HFFc6 (cell line): ENCODE results near the gene PLIN1. TPM values are rescaled to one million over a fixed set of nuclear protein-coding genes. Genes with fewer than 3 reads are reported as not detected.

Experiments
- DNase-seq: peaks from one replicate; pipeline ENCODE4 v3.0.0-alpha.2; 2018
- H3K27ac Mint-ChIP-seq: 2 replicates; pipeline ENCODE4 v1.8.0; 2020; ENCODE audit warnings: mild to moderate bottlenecking, mixed read lengths
- H3K27me3 Mint-ChIP-seq: 2 replicates; pipeline ENCODE4 v1.8.0; 2021; ENCODE audit warnings: mild to moderate bottlenecking, moderate library complexity, mixed read lengths; ENCODE audit not compliant: insufficient read depth
- H3K36me3 Mint-ChIP-seq: 2 replicates; pipeline ENCODE4 v1.8.0; 2021; ENCODE audit warnings: low read depth, mixed read lengths
- H3K4me1 Mint-ChIP-seq: 2 replicates; pipeline ENCODE4 v1.8.0; 2020; ENCODE audit warnings: low read depth, mixed read lengths
- H3K4me3 Mint-ChIP-seq: 2 replicates; pipeline ENCODE4 v1.8.0; 2020; ENCODE audit warnings: mild to moderate bottlenecking, moderate library complexity, mixed read lengths
- H3K9me3 Mint-ChIP-seq: 2 replicates; pipeline ENCODE4 v1.8.0; 2020; ENCODE audit warnings: mild to moderate bottlenecking, mixed read lengths
- total RNA-seq, 6 experiments: library from RNA; stranded (reverse); fragmentation: NEBNext Ultra II Directional; extraction: Animal tissue kit (Norgen Biotek cat#: 25700); gene quantifications; 2 replicates in 1 of 6; 3 replicates in 5 of 6; pipeline ENCODE4 v1.2.3, GENCODE V29; 2021
- TF ChIP-seq, protein P1 (sequence below): fragments of 200-600 bp; sonication (generic); IDR thresholded peaks from 2 replicates; pipeline ENCODE4 v1.5.0; 2021; ENCODE audit warnings: antibody characterized with exemption, mild to moderate bottlenecking

PLIN1 gene
- total RNA-seq, 6 experiments from 2014 or later, result not detected

DNA sequence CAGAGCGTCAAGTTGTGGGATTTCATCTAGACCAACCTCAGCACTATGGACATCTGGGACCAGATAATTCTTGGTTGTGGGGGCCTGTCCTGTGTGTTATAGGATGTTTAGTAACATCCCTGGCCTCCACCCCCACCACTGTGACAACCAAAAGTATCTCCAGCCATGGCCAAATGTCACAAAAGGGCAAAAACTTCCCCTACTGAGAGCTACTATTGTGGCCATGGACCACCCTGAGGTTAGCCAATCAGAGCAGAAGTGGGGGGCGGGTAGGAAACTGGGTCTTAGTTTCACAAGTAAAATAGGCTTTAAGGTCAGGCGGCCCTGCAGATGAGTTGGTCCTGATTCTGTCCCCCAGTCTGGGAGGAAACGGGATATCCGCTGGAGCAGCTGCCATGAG lies 49.3 kb downstream of the PLIN1 start:
- TF ChIP-seq, protein P1, sequence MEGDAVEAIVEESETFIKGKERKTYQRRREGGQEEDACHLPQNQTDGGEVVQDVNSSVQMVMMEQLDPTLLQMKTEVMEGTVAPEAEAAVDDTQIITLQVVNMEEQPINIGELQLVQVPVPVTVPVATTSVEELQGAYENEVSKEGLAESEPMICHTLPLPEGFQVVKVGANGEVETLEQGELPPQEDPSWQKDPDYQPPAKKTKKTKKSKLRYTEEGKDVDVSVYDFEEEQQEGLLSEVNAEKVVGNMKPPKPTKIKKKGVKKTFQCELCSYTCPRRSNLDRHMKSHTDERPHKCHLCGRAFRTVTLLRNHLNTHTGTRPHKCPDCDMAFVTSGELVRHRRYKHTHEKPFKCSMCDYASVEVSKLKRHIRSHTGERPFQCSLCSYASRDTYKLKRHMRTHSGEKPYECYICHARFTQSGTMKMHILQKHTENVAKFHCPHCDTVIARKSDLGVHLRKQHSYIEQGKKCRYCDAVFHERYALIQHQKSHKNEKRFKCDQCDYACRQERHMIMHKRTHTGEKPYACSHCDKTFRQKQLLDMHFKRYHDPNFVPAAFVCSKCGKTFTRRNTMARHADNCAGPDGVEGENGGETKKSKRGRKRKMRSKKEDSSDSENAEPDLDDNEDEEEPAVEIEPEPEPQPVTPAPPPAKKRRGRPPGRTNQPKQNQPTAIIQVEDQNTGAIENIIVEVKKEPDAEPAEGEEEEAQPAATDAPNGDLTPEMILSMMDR, result no peak
- Mint-ChIP-seq H3K36me3 (peaks cover 64% of the 10 kb centered on the region), H3K27ac (no peak overlapping the region), H3K4me3 (no peak overlapping the region), H3K4me1 (no peaks in the 10 kb centered on the region), H3K9me3 (no peaks in the 10 kb centered on the region), H3K27me3 (peaks cover 4% of the 10 kb centered on the region)
- DNase-seq, result no peak

DNA sequence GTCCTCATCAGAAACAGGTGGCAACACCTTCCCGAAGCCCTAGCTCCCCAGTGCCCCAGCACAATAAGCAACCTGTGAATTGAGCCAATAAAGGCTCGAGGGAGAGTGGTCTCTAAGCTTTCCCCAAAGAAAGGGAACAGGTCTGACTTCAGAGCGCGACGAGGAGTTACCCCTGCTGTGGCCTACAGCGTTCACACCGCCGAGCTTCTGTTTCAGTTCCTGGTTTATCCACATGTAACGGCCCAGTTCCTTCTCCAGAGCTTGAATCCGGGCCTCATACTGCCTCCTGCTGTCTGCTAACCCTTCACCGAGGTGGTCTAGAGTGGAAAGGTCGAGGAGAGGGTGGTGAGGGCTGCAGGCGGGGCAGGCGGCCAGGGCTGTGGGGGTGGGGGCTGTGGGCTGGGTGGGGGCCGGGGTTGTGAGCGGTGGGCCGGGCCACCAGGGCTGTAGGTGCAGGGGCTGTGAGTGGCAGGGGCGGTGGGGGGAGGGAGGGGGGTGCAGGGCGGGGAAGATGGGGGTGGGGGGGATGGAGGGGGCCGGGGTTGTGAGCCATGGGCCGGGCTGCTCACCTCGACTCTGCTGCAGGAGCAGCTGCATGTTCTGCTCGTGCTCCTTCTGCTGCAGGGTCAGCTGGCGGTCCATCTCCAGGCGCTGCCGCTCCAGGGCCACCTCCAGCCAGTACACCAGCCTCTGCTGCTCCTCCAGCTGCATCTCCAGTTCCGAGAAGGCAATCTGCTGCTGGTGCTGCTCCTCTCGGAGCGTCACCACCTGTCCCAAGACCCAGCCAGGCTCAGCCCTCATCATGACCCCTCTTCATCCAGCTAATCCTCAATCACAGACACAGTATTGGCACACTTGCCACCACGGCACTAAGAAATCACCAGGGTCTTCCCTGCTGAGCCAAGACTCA lies 50.1 kb downstream of the PLIN1 start:
- peaks cover 67% of the 10 kb centered on the region for H3K36me3 Mint-ChIP-seq
- TF ChIP-seq, protein P1, result no peak
- no peak overlapping the region for H3K4me3 Mint-ChIP-seq
- peaks cover 4% of the 10 kb centered on the region for H3K27me3 Mint-ChIP-seq
- peaks cover under 1% of the 10 kb centered on the region; the same call in 1 of the 2 replicates for H3K4me1 Mint-ChIP-seq
- DNase-seq, result no peak
- no peak overlapping the region for H3K27ac Mint-ChIP-seq
- H3K9me3 Mint-ChIP-seq, result no peaks in the 10 kb centered on the region

DNA sequence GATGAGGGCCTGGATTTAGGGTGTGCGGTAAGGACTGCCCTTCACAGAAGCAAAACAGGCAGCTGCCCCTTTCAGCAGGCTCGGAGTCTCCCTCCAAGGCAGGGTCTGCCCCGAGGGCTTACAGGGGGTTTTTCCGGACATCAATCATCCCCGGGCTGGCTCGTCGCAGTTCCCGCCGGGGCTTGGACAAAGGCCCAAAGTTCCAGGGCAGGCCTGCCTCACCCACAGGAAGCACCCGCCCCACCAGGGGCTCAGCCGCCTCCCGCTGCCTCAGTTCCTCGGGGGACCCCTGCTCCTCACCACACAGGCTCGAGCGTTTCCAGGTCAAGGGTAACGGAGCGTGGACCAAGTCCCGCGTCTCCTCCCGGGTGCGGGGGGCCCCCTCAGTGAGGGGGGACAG lies 50.9 kb downstream of the PLIN1 start:
- Mint-ChIP-seq H3K36me3 (peaks cover 65% of the 10 kb centered on the region), H3K27me3 (peaks cover 4% of the 10 kb centered on the region), H3K4me1 (peaks cover 8% of the 10 kb centered on the region), H3K9me3 (no peaks in the 10 kb centered on the region), H3K27ac (no peak overlapping the region), H3K4me3 (no peak overlapping the region)
- TF ChIP-seq, protein P1, result no peak
- DNase-seq, result no peak

DNA sequence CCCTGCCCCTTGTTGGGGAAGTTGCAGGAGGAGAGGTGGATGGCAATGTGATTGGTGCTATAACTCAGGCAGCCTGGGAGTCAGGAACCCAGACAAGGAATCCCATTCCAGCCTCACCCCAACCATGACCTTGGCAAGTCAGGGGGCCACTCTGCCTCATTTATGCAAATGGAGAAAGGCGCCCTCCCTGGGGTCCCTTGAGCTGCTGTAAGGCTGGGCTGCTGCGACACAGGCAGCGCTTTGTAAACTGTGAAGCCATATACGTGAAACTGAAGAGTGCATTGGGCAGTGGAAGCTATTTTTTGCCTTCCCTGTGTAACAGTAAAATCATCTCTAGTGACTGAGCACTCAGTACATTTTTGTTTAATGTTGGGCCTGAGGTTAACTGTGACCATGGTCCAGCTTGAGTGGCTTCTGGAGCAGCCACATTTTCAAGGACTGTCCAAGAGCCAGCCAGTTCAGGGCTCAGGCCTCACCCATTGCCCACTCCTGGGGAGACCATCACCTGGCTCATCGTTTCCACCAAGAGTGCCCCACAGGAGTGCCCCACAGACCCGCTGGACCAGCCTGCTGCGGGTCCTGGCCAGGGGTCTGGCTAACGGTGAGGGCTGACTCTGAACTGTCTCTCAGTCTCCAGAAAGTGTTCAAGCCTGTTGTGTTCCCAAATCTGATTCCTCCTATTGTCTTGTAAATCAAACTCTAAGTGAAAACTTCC lies 51.8 kb downstream of the PLIN1 start:
- Mint-ChIP-seq H3K9me3 (no peaks in the 10 kb centered on the region), H3K4me3 (no peak overlapping the region), H3K4me1 (peaks cover 13% of the 10 kb centered on the region), H3K27me3 (peaks cover 4% of the 10 kb centered on the region), H3K27ac (no peak overlapping the region), H3K36me3 (peaks cover 63% of the 10 kb centered on the region)
- DNase-seq, result no peak
- TF ChIP-seq, protein P1, result no peak

DNA sequence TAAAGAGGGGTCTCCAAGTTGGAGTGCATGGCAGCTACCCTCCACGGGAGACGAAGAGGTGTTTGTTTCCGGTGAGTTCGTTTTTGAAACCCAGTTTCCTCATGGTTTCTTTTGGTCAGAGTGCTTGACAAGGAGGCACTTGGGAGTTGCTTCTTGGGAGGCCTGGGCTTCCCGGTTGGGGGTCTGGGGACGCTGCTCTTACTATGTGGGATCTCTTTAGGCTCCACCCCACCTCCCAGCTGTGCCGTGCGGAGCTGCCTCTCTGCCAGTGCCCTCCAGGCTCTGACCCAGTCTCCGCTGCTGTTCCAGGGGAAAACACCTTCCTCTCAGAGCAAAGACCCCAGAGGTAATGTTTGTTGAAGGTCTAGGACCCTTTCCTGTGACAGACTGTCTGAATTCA lies 53.5 kb downstream of the PLIN1 start:
- Mint-ChIP-seq H3K36me3 (peaks cover 59% of the 10 kb centered on the region), H3K27ac (no peak overlapping the region), H3K27me3 (peaks cover 1% of the 10 kb centered on the region; the same call in 1 of the 2 replicates), H3K4me3 (no peak overlapping the region), H3K4me1 (peaks cover 13% of the 10 kb centered on the region), H3K9me3 (no peaks in the 10 kb centered on the region)
- TF ChIP-seq, protein P1, result no peak
- DNase-seq, result no peak
